Measurements from ENCODE around the gene FGF9.

FGF9 gene

DNA sequence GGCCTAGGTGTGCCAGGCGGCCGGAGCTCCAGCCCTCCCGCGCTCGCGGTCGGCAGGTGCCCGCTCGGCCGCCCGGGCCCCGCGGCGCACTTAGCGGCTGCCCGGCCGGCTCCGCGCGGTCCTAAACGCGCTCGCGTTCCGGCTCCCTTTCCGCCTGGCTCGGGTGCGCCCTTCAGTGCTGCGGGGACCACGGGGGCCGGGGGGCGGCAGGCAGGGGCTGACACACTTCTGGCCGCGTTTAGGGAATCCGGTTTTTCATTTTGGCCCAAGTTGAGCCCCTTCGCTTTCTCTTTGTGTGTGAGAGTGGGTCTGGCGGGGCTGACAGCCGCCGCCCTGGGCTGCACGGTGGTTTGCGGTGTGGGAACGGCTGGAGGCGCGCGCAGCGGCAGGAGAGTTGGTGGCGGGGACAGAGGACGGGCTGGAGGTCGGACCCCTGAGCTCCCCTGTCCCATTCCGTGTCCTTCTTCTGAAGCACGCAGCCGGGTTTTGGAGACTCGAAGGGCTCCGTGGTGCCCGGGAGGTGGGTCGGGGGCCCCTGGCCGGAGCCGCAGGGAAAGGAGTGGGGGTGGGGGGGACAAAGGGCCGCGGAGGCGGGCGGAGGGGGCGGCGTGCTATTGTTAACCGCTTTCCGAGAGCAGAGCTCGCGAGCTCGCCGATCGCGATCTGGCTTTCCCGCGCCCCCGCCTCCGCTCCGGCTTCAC, 3.1 kb downstream of the FGF9 start:
- in situ Hi-C loops (cut with MboI; ENCODE audit: low sequenced_read_pairs): loop anchor here (25.0 kb wide), 1 partner anchor 88 kb away; no protein-coding TSS in a partner anchor

DNA sequence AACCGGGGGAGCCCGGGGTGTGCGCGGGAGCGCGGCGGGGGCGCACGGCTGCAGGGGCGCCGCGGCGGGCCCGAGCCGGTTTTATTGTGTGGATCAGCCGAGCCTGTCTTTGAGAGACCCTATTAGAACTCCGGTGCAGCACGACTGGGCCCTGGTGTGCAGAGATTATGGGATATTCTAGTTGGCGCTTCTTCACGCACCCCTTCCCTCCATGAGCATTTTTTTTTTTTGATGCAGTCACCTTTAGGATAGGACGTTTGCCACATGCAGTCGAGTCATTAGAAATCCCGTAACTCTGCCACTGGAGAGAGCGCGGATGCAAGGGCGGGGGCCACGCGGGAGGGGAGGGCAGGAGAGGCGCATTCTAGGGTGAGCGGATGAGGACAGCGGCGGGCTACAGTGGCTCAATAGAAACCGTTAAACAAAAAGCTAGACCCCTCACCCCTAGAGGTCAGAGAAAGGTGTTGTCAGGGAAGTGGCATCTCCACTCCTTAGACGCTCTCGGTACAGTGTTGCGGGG, 3.7 kb downstream of the FGF9 start:
- in situ Hi-C loops (cut with MboI; ENCODE audit: low sequenced_read_pairs): loop anchor here (25.0 kb wide), 1 partner anchor 88 kb away; no protein-coding TSS in a partner anchor

DNA sequence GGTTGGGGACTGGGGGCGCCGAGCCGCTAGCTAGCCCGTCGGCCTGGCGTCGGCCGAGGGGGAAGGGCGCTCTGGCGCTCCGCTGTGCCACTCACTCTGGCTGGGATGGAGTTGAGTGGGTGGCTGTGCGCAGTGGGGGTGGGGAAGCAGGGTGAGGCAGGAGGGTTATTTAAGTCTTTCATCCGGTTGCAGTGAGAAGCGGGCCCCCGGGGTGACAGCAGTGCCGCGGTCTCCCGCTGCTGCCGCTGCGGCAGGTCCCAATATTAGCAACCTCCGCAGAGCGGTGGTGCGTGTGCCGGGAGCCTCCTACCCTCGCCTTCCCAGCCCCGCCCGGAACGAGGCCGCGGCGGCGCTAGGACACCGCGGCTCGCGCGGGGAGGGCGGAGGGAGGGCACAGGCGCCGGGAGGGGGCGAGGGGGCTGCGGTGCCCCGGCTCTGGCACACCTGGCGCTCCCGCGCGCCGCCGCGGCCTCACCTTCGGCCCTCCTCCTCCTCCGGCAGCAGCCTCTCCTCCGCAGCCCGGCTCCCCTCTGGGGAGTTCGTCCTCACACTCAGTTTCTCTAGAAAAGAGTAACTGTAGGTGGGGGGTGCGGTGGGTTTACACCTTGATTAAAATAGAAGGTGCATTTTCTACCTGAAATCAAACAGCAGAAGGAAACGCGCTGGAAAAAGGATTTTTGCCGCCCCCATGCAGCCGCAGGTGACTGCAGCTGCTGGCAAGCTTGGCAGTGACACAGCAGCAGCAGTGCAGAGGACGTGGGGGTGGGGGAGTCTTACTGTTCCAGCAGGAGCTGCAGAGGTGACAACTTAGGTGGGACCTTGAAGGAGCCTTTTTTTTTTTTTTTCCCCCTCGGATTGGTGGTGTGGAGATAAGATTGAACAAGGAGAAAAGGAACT, 4.5 kb downstream of the FGF9 start:
- in situ Hi-C loops (cut with MboI; ENCODE audit: low sequenced_read_pairs): no loop called here

DNA sequence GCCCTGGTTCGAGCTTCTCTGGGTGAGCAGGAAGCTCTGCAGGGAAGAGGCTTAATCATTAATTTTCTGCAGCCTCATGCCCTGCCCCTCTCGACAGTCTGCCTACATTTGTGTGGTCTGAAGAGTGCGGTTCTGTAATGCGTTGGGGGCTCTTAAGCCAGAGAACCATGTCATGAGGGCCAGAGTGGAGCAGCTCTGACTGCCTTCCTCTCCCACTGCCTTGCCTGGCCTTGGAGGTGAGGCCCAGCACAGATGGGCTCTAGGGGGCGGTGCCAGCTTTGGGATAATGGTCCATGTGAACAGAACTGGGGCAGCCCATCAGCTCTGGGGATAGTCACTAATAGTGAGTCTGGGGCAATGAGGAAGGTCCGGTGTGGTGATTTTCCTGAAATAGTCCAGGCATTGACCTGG, 5.7 kb downstream of the FGF9 start:
- in situ Hi-C loops (cut with MboI; ENCODE audit: low sequenced_read_pairs): no loop called here

DNA sequence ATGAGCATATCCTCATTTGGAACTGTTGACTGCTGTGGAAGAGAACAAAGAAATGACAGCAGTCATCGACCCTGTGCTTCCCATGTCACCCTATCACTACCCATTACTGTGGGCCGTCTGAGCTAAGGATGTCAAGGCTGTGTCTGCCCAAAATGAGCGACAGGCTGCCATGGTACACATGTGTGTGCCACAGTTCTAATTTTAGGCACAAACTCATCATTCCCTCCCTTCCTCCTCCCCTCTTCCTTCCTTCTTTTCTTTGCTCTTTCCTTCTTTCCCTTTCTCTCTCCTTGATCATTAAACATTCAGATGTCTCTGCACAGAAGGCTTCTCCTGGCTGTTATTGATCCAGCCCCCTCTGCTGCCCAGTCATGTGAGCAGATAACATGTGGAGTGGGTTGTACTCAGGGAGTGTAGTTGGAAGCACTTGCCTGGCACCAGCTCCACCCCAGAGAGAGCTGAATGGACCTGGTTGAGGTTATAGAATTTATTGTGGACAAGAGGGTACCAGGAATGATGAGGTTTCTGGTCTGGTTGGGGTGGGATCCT, 6.3 kb downstream of the FGF9 start:
- in situ Hi-C loops (cut with MboI; ENCODE audit: low sequenced_read_pairs): no loop called here

DNA sequence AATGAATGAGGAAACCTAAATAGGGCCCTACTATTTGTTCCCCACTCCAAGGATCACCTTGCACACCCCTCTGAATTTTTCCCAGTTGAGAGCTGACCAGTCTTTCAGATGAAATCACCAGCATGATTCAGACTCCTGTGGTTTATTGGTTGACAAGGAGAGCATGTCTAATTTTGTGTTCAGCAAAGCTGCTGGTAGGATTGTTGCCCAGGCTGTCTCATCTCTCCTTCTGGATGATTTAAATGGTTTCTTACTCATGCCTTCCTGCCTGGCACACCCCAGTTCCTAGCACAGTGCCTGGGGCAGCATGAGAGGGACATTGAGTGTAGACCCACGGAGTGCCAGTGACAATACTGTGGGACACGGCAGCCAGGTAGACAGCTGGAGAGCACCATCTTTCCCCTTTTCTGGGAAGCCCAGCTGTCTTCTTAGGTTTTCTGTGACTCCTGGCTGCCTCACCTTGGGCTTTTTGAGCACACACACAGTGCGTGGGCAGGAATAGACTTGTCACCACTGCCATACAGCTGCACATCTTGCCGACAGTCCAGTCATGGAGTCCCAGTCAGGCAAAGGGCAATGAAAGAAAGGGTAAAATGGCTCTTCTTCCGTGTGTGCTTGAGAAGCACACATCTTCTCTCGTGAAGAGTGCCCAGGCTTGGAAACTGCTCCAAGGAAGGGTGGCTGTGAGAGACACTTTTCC, 12.3 kb downstream of the FGF9 start:
- in situ Hi-C loops (cut with MboI; ENCODE audit: low sequenced_read_pairs): no loop called here

DNA sequence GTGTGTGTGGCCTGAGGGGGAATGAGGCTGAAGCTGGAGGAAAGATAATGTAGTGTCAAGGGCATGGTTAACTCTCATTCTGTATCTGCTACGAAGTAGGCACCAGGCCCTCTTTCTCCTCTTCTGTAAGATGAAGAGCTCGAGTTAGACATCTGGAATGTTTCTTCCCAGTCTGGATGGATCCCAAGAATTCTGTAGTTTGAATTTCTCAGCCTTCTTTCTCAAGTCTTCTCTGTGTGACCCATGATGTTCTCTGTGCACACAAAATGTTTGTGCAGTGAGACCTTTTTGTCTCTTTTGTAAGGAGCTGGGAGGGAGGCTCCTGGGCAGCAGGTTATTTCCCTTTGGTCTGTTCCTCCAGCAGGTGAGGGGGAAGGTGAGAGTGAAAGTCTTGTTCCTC, 13.7 kb downstream of the FGF9 start:
- in situ Hi-C loops (cut with MboI; ENCODE audit: low sequenced_read_pairs): no loop called here

DNA sequence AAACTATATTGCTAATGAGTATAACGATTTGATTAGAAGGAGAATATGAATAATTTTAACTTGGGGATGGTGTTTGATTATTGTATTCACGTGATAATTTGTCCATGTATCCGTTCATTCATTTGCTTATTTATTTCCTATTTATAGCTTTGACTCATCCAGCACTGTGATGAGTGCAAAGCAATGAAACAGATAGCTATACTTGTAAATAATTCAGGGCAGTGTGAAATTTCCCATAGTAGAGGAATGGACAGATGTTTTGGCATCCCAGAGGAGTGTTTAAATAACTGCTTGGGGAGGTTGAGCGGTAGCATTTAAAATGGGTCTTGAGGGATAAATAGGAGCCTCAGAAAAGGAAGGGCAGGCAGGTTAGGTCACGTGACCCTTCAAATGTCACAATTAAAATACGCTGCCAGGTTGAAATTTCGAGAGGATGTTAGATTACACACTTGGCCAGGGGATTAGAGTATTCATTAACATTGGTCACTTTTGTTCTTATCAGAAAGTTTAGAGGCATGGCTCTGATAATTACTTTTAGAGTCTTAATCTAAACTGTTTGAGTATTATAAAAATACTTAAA, 14.7 kb downstream of the FGF9 start:
- in situ Hi-C loops (cut with MboI; ENCODE audit: low sequenced_read_pairs): no loop called here

DNA sequence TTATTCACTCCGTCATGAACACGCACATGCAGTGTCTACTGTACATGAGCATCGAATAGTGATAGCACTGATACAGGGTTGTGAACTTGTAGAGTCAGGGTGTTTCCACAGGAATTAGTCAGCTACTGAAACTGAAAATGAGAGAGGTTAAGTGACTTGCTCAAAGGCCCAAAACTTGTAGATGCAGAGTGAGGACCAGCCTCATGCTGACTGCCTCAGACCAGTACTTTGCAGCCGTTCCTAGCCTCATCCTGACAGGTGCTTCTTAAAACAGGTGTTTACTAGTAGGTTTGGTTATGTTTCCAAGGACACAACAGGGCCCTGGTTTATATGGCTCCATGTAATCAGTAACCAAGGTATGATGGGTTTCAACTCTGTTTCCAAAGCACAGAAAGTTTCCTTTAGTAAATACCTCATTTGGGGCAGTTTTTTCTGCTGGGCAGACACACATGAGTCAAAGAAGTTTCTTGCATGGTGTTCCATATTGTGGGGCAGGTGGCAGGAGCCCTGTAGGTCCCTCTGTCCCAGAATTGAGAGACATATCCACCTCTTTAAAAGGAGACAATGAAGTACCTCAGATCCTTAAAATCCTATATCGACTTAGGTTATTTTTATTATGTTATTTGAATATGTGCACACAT, 16.0 kb downstream of the FGF9 start:
- in situ Hi-C loops (cut with MboI; ENCODE audit: low sequenced_read_pairs): no loop called here

DNA sequence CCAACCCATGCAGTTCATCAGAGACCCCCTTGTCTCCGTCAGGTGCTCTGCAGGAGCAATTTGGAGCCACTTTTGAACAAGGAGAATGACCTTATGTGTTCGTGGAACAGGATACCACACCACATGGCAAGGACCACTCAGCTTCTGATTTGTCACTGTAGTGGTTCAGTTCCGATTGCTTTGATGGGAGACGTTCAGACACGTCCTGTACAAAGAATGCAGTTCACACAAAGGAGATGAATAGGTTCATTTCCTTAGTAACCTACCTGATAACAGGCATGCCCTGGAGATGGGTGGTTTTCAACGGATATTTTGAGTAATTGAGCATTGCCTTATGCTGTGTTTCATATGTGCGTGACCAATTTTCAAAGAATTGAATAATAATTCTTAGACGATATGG, 17.2 kb downstream of the FGF9 start:
- in situ Hi-C loops (cut with MboI; ENCODE audit: low sequenced_read_pairs): no loop called here

DNA sequence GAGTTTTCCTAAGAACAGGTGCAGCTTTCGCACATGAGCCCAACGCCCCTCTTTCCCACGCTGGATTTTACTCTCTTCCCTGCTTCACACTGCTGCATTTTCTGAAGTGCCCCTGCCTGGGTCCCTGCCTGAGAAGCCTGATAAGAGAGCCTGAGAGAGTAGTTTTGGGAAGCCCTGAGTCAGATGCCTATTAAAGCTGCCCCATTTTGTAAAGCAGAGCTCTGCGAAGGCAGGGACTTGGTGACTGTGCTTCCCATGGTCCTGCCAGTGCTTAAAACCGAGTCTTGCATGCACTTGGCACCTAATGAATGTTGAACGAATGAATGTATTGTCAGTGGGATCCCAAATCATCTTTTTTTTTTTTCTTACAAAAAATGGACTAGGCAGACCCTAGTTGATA, 18.2 kb downstream of the FGF9 start:
- in situ Hi-C loops (cut with MboI; ENCODE audit: low sequenced_read_pairs): no loop called here

DNA sequence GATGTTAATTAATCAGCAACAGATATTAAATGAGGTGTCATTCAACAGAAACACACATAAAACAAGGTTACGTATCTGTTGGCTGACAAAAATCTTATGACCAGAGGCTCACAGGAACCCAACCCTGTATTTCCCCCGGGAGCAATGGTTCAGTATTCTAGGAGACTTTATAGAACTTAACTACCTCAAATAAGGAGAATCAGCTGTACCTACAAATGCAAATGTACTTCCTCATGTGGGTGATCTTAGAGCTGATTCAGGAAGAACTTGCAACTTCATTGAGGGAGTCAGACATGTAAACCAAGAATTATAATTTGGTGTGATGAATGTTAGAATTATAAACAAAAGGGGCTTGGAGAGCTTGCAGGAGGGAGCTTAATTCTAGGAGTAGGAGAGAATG, 20.1 kb downstream of the FGF9 start:
- in situ Hi-C loops (cut with MboI; ENCODE audit: low sequenced_read_pairs): no loop called here

DNA sequence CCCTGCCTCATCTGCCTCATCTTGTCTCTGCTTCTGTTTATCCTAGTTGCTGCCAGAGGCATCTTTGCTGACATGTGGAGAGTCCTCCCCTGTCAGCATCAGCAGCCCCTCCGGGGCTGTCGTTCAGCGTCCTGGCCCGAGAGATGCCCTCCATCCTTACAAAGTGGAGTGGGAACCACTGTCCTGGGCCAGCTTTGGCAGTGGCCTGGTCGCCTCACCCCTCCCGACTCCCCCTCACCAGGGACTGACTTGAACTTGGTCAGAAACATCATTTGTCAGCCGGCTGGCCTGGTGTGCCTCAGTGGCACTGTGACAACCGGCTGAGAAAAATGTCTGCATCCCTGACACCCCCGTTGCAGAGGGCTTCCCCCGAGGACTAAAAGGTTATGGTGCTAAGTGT, 20.6 kb downstream of the FGF9 start:
- in situ Hi-C loops (cut with MboI; ENCODE audit: low sequenced_read_pairs): no loop called here

DNA sequence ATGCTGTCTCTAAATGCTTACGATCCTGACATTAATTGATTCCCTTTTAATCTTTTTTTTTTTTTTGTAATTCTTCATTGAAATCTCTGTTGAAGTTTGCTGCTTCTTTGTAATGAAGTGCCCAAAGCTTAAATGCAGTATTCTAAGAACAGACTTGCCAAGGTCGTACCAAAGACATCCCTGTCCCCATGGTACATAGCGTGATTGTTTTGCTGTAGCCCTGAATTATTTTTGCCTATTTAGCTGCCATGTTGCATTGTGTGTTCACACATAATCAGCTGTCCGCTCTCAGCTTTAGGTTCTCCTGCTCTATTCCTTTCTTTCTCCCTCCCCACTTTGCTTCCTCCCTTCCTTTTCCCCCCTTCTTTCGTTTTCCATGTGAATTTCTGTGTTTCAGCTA, 21.1 kb downstream of the FGF9 start:
- in situ Hi-C loops (cut with MboI; ENCODE audit: low sequenced_read_pairs): no loop called here

DNA sequence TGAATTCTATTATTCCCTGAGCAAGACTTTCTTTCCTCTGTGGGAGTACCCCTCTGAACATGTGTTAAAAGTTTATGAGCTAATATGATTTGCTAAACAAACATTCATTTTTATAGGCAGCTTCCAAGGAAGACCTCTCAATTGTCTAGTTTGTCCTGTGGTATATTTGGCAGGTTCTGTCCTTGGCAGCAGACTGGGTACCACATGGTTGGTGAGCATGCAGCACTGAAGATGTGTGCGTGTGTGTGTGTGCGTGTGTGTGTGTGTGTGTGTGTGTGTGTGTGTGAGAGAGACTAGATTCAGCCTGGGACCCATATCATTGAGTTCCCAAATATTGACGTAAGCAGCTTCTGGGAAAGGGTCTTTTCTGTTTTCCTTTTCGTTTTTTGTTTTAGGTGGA, 24.0 kb downstream of the FGF9 start:
- in situ Hi-C loops (cut with MboI; ENCODE audit: low sequenced_read_pairs): no loop called here

DNA sequence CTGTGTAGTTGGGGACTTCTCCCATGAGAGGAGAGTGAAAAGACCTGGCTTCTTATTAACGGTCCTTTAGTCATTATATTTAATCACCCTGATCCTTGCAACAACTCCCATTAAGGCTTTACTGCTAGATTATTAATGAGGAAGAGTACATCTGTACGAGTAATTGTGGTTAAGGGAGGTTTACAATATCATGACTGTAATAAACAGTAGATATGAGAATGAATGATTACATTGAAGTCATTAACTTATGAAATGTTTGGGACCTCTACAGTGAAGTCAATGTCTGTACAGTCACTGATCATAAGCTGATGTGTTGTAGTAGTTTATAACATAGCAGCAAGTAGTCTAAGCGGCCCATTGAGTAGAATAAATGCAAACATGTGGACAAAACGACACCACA, 24.7 kb downstream of the FGF9 start:
- in situ Hi-C loops (cut with MboI; ENCODE audit: low sequenced_read_pairs): no loop called here

DNA sequence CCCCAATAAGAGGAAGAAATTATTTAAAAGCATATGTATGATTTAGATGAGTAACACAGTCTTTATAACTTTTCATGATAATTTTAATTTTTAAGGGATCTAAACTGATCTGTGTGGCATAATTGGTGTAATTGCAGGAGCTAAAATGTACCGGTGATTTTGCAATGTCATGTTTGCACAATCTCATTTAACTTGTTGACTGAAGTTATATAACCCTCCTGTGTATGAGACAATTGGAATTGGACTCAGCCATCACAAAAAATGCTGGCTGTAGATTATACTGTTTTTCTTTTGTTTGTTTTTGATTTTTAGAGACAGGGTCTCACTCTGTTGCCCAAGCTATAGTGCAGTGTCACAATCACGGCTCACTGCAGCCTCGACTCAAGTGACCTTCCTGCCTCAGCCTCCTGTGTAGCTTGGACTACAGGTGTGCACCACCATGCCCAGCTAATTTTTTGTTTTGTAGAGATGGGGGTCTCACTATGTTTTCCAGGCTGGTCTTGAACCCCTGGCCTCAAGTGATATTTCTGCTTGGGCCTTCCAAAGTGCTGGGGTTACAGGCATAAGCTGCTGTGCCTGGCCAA, 26.1 kb downstream of the FGF9 start:
- in situ Hi-C loops (cut with MboI; ENCODE audit: low sequenced_read_pairs): no loop called here

DNA sequence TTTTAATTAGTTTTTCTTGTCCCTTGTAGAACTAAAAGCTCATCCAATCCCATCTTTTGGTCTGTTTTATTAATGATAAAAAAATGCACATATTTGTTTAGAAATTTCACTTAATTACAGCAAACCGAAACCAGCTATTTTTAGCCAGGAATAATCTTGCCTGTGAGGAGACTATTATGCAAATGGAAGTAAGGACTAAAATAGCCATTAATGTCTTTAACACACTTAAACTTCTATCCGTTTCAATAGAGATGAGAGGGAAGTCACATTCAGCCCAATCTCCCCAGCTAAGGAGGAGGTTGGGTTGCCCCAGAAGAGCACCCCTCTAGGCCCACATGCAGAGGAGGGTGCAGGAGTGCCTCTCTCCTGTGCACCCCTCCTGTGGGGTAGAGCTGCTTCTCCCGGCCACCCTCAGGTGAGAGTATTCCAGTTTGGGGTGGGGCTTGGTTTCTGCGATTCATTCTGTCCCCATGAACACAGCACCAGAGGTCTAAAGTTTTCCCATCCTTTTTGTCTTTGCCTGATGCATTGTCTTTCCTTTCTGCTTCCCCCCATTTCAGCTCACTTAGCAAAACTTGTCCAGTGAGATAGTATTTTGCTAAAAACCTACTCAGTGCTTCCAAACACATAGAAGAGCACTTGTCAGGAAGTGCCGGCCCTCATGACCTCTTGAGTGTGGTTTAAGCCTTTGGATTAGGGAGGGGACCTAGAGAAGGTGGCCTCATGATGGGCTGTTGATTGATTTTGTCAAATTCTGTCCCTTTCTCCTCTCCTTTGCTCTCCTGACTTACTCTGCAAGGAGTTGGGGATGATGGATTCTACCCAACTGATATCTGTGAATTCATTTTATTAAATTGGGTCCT, 28.2 kb downstream of the FGF9 start:
- in situ Hi-C loops (cut with MboI; ENCODE audit: low sequenced_read_pairs): no loop called here

DNA sequence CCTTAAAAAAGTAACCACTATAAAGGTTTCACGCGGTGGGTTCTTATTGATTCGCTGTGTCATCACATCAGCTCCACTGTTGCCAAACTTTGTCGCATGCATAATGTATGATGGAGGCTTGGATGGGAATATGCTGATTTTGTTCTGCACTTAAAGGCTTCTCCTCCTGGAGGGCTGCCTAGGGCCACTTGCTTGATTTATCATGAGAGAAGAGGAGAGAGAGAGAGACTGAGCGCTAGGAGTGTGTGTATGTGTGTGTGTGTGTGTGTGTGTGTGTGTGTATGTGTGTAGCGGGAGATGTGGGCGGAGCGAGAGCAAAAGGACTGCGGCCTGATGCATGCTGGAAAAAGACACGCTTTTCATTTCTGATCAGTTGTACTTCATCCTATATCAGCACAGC, 30.6 kb downstream of the FGF9 start:
- in situ Hi-C loops (cut with MboI; ENCODE audit: low sequenced_read_pairs): no loop called here
